GM10266 (cell line): ENCODE measurements around the gene PLK3.
"Not testable (repeated sequence)": the region's sequence is repeated elsewhere in the genome, so short reads cannot be mapped to it uniquely, and the experiment has no call there.

Source experiments
- DNase-seq: peaks from one replicate; pipeline ENCODE4 v3.0.0; 2012; ENCODE audit errors: extremely low spot score
- TF ChIP-seq, protein P1 (sequence below): IDR thresholded peaks from 2 replicates; pipeline ENCODE4 v1.5.1; 2012; ENCODE audit warnings: mild to moderate bottlenecking, low read depth; ENCODE audit not compliant: control insufficient read depth, insufficient read depth; ENCODE audit errors: missing control alignments

PLK3 gene

GRCh38 chr1:44832056-44832705, 32.0 kb downstream of the PLK3 start:
- DNase-seq = no peak
- TF ChIP-seq, protein P1, sequence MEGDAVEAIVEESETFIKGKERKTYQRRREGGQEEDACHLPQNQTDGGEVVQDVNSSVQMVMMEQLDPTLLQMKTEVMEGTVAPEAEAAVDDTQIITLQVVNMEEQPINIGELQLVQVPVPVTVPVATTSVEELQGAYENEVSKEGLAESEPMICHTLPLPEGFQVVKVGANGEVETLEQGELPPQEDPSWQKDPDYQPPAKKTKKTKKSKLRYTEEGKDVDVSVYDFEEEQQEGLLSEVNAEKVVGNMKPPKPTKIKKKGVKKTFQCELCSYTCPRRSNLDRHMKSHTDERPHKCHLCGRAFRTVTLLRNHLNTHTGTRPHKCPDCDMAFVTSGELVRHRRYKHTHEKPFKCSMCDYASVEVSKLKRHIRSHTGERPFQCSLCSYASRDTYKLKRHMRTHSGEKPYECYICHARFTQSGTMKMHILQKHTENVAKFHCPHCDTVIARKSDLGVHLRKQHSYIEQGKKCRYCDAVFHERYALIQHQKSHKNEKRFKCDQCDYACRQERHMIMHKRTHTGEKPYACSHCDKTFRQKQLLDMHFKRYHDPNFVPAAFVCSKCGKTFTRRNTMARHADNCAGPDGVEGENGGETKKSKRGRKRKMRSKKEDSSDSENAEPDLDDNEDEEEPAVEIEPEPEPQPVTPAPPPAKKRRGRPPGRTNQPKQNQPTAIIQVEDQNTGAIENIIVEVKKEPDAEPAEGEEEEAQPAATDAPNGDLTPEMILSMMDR = no peak

GRCh38 chr1:44834328-44834727, 34.2 kb downstream of the PLK3 start:
- no peak for DNase-seq
- TF ChIP-seq, protein P1 = no peak

GRCh38 chr1:44835738-44836675, 35.8 kb downstream of the PLK3 start:
- peak; percentile 87 for DNase-seq

DNA sequence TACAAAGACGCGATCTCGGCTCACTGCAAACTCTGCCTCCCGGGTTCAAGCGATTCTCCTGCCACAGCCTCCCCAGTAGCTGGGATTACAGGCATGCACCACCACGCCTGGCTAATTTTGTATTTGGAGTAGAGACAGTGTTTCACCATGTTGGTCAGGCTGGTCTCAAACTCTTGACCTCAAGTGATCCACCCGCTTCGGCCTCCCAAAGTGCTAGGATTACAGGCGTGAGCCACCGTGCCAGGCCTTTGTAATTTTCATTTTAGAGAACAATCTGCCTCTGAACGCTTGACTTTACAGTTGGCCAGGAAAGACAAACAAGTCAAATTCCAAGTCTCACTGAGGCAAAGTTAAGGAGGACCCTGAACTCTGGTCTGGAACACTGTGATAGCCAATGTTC, 38.1 kb downstream of the PLK3 start:
- DNase-seq = not testable (repeated sequence)

More at GRCh38 chr1:44835738-44836675, 35.8 kb downstream of the PLK3 start:
- TF ChIP-seq, protein P1 = peak; percentile 80

- TF ChIP-seq, protein P1 = no peak
- DNase-seq = no peak
Measured at GRCh38 chr1:44839576-44839975, 39.4 kb downstream of the PLK3 start.

DNA sequence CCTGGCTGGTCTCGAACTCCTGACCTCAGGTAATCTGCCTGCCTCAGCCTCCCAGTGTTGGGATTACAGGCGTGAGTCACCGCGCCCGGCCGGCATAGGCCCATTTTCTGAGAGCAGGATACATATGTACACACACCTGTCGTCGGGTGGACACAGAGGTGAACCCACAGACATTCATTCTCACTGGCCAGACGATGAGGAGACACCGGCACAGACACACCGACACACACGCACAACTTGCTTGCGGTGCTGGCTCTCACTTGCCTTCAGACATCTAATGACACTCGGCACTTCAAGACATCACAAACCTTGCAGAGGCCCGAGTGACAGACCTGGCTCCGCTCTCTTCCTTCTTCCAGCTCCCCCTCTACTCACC, 42.3 kb downstream of the PLK3 start:
- DNase-seq = no peak
- TF ChIP-seq, protein P1 = no peak

DNA sequence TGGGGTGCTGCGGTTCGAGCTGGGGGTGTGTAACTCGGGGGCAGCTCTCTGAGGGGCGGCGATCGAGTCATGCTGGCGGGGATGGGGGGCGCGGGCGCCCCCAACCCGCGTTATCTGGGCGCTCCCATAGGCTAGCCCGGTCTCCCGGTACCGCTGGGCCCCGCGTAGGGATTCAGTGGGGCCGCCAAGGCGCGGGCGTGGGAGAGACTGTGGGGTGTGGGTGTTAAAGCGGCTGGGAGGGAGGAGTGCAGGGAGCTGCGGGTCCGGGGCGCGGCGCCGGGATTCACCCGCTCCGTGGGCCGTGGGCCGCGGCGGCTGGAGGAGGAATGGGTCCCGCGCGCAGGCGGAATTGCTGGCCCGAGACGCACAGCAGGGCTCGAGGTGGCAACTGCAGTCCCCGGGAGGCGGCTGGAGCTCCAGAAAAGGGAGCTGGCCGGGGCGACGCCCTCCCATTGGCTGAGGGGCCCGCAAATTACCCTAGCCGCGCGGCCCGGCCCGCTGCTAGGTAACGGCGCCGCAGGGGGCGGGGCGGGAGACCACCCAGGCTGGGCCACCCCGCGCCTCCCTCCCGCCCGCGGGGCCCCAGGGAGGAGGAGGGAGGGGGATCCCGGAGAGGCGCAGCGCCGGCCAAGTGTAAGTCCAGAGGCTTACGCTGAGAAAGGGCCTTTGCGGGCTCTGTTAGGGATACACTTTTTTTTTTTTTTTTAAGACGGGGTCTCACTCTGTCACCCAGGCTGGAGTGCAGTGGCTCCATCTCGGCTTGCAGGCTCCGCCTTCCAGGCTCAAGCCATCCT, 42.9 kb downstream of the PLK3 start, which contains the start of gene PTCH2:
PTCH2 (minus strand) TSS at position 392 of the 794 bp plus-strand sequence; CDS start at position 71, 321 bp downstream.
- peak; percentile 75 for DNase-seq
- TF ChIP-seq, protein P1 = no peak
